K562 (cell line): ENCODE data around the gene KLHL28. TPM values are rescaled to one million over a fixed set of nuclear protein-coding genes. Genes with fewer than 3 reads are reported as not detected.

ENCODE experiments used
- ATAC-seq: fragments of 200-7000 bp; cut with Tn5 transposase; 3 replicates; pipeline ENCODE4 v1.9.1; 2020; ENCODE audit warnings: moderate library complexity
- BruUV-seq: library from RNA; stranded (reverse); fragments of 400-500 nt; replicated peaks from 2 replicates; lab custom pipeline; 2021; lab: Mats Ljungman, UMichigan
- CTCF ChIA-PET: fragments of 300-600 bp; formaldehyde crosslinking; extraction: SDS; loops from one replicate; lab custom pipeline; 2021; ENCODE audit warnings: low intra/inter-chr PET ratio; lab: Yijun Ruan, JAX
- POLR2A ChIA-PET: fragments of 300-600, 350-650 bp; sonication (Branson Sonifier 250); formaldehyde crosslinking; extraction: SDS; loops from one replicate; lab custom pipeline; 2021; ENCODE audit warnings: antibody characterized with exemption, inconsistent platforms; lab: Yijun Ruan, JAX
- DNase-seq, 4 experiments: peaks; one replicate each; pipeline versions ENCODE4 v3.0.0 to v3.0.0-alpha.2; 2011 to 2018; ENCODE audit warnings: low spot score in 3 of 4, mixed read lengths in 3 of 4; ENCODE audit errors: extremely low read depth in 1 of 4
- FAIRE-seq: peaks from 2 replicates; lab custom pipeline; 2011; peaks lifted over from hg19 to GRCh38; lab: Jason Lieb, UNC
- H2AFZ ChIP-seq: 2 replicates; pipeline ENCODE4 v1.6.0; 2011; ENCODE audit warnings: low read depth, low read length, control low read depth, inconsistent platforms
- H3K27ac ChIP-seq: fragments of 200-600 bp; 3 replicates; pipeline ENCODE4 v1.8.0; 2011; ENCODE audit warnings: low read depth, mild to moderate bottlenecking, control low read depth, inconsistent platforms, low read length, moderate library complexity, mixed read lengths; ENCODE audit errors: extremely low read depth
- H3K27me3 ChIP-seq, 2 experiments: fragments of 300-600 bp in 1 of 2; 2 replicates in 1 of 2; 3 replicates in 1 of 2; pipeline versions ENCODE4 v1.6.0 to v1.8.0; 2011; ENCODE audit warnings: inconsistent platforms in 2 of 2, low read length in 2 of 2, mild to moderate bottlenecking in 1 of 2, mixed read lengths in 1 of 2, moderate library complexity in 1 of 2; ENCODE audit not compliant: control insufficient read depth in 2 of 2, insufficient read depth in 2 of 2
- H3K36me3 ChIP-seq: fragments of 300-600 bp; 3 replicates; pipeline ENCODE4 v1.8.0; 2011; ENCODE audit warnings: mild to moderate bottlenecking, low read length, inconsistent platforms; ENCODE audit not compliant: control insufficient read depth, insufficient read depth
- H3K4me1 ChIP-seq, 2 experiments: fragments of 200-600 bp in 1 of 2; replicated peaks in 1 of 2; 2 replicates in 1 of 2; 3 replicates in 1 of 2; pipeline versions ENCODE4 v1.5.1 to v1.8.0; 2011; ENCODE audit warnings: inconsistent platforms in 2 of 2, low read length in 2 of 2, mild to moderate bottlenecking in 1 of 2, mixed read lengths in 1 of 2, moderate library complexity in 1 of 2; ENCODE audit not compliant: control insufficient read depth in 2 of 2, insufficient read depth in 2 of 2
- H3K4me2 ChIP-seq: 2 replicates; pipeline ENCODE4 v1.6.1; 2011; ENCODE audit warnings: low read length, control low read depth, inconsistent platforms, mixed read lengths; ENCODE audit not compliant: insufficient read depth
- H3K4me3 ChIP-seq: fragments of 200-600 bp; sonication (generic), shearing (Covaris generic); 2 replicates; pipeline ENCODE4 v1.5.1; 2016; ENCODE audit warnings: control low read depth, inconsistent platforms
- H3K79me2 ChIP-seq: fragments of 200-600 bp; 3 replicates; pipeline ENCODE4 v1.8.0; 2011; ENCODE audit warnings: low read length, inconsistent platforms; ENCODE audit not compliant: control insufficient read depth, insufficient read depth
- H3K9ac ChIP-seq, 2 experiments: 2 replicates each; pipeline versions ENCODE4 v1.6.0 to v1.6.1; 2011; ENCODE audit warnings: low read depth in 2 of 2, low read length in 2 of 2, control low read depth in 1 of 2, inconsistent platforms in 1 of 2, mild to moderate bottlenecking in 1 of 2, mixed read lengths in 1 of 2; ENCODE audit not compliant: insufficient read depth in 1 of 2
- H3K9me1 ChIP-seq: one replicate; pipeline ENCODE4 v1.6.0; 2011; ENCODE audit warnings: inconsistent platforms, mild to moderate bottlenecking, low read length, moderate library complexity; ENCODE audit not compliant: control insufficient read depth, insufficient read depth
- H3K9me3 ChIP-seq: replicated peaks from 2 replicates; pipeline ENCODE4 v1.5.1; 2011; ENCODE audit warnings: low read depth, low read length, inconsistent platforms; ENCODE audit not compliant: control insufficient read depth, insufficient read depth
- H4K20me1 ChIP-seq: replicated peaks from 2 replicates; pipeline ENCODE4 v1.6.1; 2011; ENCODE audit warnings: low read length, inconsistent platforms, mixed read lengths; ENCODE audit not compliant: control insufficient read depth, insufficient read depth
- E2F1 ChIP-seq: sonication (generic); formaldehyde crosslinking; IDR thresholded peaks from 2 replicates; pipeline ENCODE4 v1.8.1; 2023; ENCODE audit warnings: mild to moderate bottlenecking, missing genetic modification reagents, moderate library complexity
- E2F4 ChIP-seq: sonication (generic); formaldehyde crosslinking; IDR thresholded peaks from 2 replicates; pipeline ENCODE4 v1.8.0; 2022; ENCODE audit warnings: mild to moderate bottlenecking, low read depth, missing genetic modification reagents
- EZH2 ChIP-seq: IDR thresholded peaks from 2 replicates; pipeline ENCODE4 v1.6.1; 2012; ENCODE audit warnings: low read depth, mild to moderate bottlenecking, inconsistent platforms, low read length, borderline replicate concordance
- HMBOX1 ChIP-seq: sonication (generic); IDR thresholded peaks from 2 replicates; pipeline ENCODE4 v1.6.1; 2016
- KAT2B ChIP-seq: IDR thresholded peaks from one replicate; pipeline ENCODE4 v1.6.1; 2012; ENCODE audit warnings: low read depth, mild to moderate bottlenecking, control low read depth, inconsistent platforms, low read length, moderate library complexity
- MBD1 ChIP-seq: fragments of 250-450 bp; sonication (Bioruptor Pico); IDR thresholded peaks from 2 replicates; pipeline ENCODE4 v1.8.0; 2022; ENCODE audit warnings: inconsistent platforms
- MECOM ChIP-seq: fragments of 250-450 bp; sonication (Bioruptor Pico); IDR thresholded peaks from 2 replicates; pipeline ENCODE4 v1.8.0; 2022; ENCODE audit warnings: inconsistent platforms
- POLR2AphosphoS5 ChIP-seq: IDR thresholded peaks from 2 replicates; pipeline ENCODE4 v1.6.1; 2011; ENCODE audit warnings: mild to moderate bottlenecking, low read depth, low read length, moderate library complexity; ENCODE audit not compliant: control insufficient read depth, insufficient read depth
- POLR2G ChIP-seq: fragments of 200-400 bp; formaldehyde crosslinking; IDR thresholded peaks from 2 replicates; pipeline ENCODE4 v1.6.1; 2017; ENCODE audit warnings: low read depth, mild to moderate bottlenecking, antibody characterized with exemption, low read length, moderate library complexity
- SRSF3 ChIP-seq: fragments of 200-400 bp; formaldehyde crosslinking; IDR thresholded peaks from 2 replicates; pipeline ENCODE4 v1.6.1; 2016; ENCODE audit warnings: mild to moderate bottlenecking, low read length, moderate library complexity; ENCODE audit not compliant: insufficient read depth
- TAL1 ChIP-seq: fragments of 450-650 bp; IDR thresholded peaks from 2 replicates; pipeline ENCODE4 v1.6.1; 2016; ENCODE audit warnings: mild to moderate bottlenecking
- TCFL5 ChIP-seq: fragments of 250-450 bp; sonication (Bioruptor Pico); conservative IDR thresholded peaks from 2 replicates; pipeline ENCODE4 v1.6.1; 2021; ENCODE audit warnings: mild to moderate bottlenecking, moderate library complexity, matching md5 sums
- ZBTB49 ChIP-seq: sonication (generic); formaldehyde crosslinking; IDR thresholded peaks from 2 replicates; pipeline ENCODE4 v1.8.0; 2022; ENCODE audit warnings: missing genetic modification reagents, mild to moderate bottlenecking, borderline replicate concordance
- ZNF316 ChIP-seq: fragments of 450-650 bp; IDR thresholded peaks from 2 replicates; pipeline ENCODE4 v1.6.1; 2016
- ZNF408 ChIP-seq: fragments of 250-450 bp; sonication (Bioruptor Pico); IDR thresholded peaks from 2 replicates; pipeline ENCODE4 v1.4.0; 2020; ENCODE audit warnings: low read depth, mild to moderate bottlenecking, moderate library complexity
- ZNF695 ChIP-seq: fragments of 450-650 bp; formaldehyde crosslinking; IDR thresholded peaks from 2 replicates; pipeline ENCODE4 v1.4.0; 2020; ENCODE audit warnings: mild to moderate bottlenecking, moderate library complexity
- WGBS: fragments of 100-300 bp; shearing (Covaris generic); methylation state at CpG from one replicate; pipeline ENCODE4 v1.1.6; 2016; ENCODE audit warnings: low coverage, mixed read lengths; ENCODE audit not compliant: insufficient coverage; ENCODE audit errors: missing lambda C conversion rate; 5-methylcytosine and 5-hydroxymethylcytosine counted together
- in situ Hi-C: fragments of 300-500 bp; cut with MboI; formaldehyde crosslinking; loops from 4 replicates; pipeline ENCODE4 v1.15.0; 2018; ENCODE audit warnings: inconsistent platforms, mixed read lengths
- intact Hi-C: fragments of 100-400 bp; cut with micrococcal nuclease; formaldehyde crosslinking; loops from 2 replicates; pipeline ENCODE4 v1.14.2; 2022
- polyA plus RNA-seq, 8 experiments: library from polyadenylated mRNA; depleted of rRNA in 4 of 8; stranded (reverse) in 5 of 8; unstranded in 3 of 8; fragments of >200 nt; fragmentation: Nextera tagmentation in 2 of 8; fragmentation: Illumina TruSeq in 1 of 8; extraction: Ambion mirVana in 2 of 8; extraction: Trizol in 1 of 8; gene quantifications; 2 replicates each; pipeline versions ENCODE4 v1.2.1 to v1.2.3, GENCODE V29; 2011 to 2014; ENCODE audit warnings: inconsistent platforms in 1 of 8, missing spikeins in 1 of 8
- total RNA-seq, 7 experiments: library from RNA; depleted of rRNA in 6 of 7; stranded (reverse); fragments of >200 nt in 6 of 7; fragmentation: Illumina TruSeq in 2 of 7; extraction: Trizol in 2 of 7; gene quantifications; 2 replicates each; pipeline versions ENCODE4 v1.2.1 to v1.2.3, GENCODE V29; 2011 to 2021; ENCODE audit warnings: low replicate concordance in 1 of 7

Gene KLHL28
- total and polyA plus RNA-seq, 9 of the 15 experiments (the other 6 are each of a cell fraction or from before 2014, with no cell fraction given): 1.1 to 7.5 (median 4.7) TPM

- POLR2A ChIA-PET: interaction anchor here (0.6 kb wide), 1 partner anchor 26 kb away, joined by 3 read pairs; no protein-coding TSS in a partner anchor
- intact Hi-C loops: no loop called here
- TF ChIP-seq POLR2G (no peak), ZNF408 (CRISPR knock-in tag) (no peak), E2F4 (no peak), E2F1 (CRISPR knock-in tag) (no peak), ZNF316 (no peak), ZBTB49 (CRISPR knock-in tag) (no peak), EZH2 (no peak), TAL1 (no peak), KAT2B (no peak), MECOM (CRISPR knock-in tag) (no peak), HMBOX1 (no peak), MBD1 (CRISPR knock-in tag) (no peak), ZNF695 (CRISPR knock-in tag) (no peak), SRSF3 (no peak), TCFL5 (CRISPR knock-in tag) (no peak), POLR2AphosphoS5 (no peak)
Observed at GRCh38 chr14:44955528-44955927, 6.2 kb downstream of the KLHL28 start.

More at GRCh38 chr14:44955528-44955927, 6.2 kb downstream of the KLHL28 start:
- H3K27me3 ChIP-seq: no peaks in the 10 kb centered on the region
- H3K9ac ChIP-seq: no peak overlapping the region
- in situ Hi-C loops: no loop called here
- 0 out of 2 replicates have a peak, but pooled peaks cover 6% of the 10 kb centered on the region for H4K20me1 ChIP-seq
- no peaks in the 10 kb centered on the region for H3K4me1 ChIP-seq
- H3K27ac ChIP-seq: no peak overlapping the region
- no peaks in the 10 kb centered on the region for H3K9me1 ChIP-seq
- no peak for DNase-seq
- no peak for ATAC-seq
- H3K9me3 ChIP-seq: no peaks in the 10 kb centered on the region
- WGBS: 76% methylated on average over 3 of the region's 3 CpGs
- CTCF ChIA-PET: no interaction called here
- BruUV-seq: no TSS peak
- H2AFZ ChIP-seq: no peak overlapping the region
- H3K4me3 ChIP-seq: no peak overlapping the region
- no peak for FAIRE-seq
- H3K79me2 ChIP-seq: peaks cover 47% of the 10 kb centered on the region
- H3K36me3 ChIP-seq: no peaks in the 10 kb centered on the region
- H3K4me2 ChIP-seq: no peak overlapping the region
